NCI-H146 (cell line): ENCODE results near the gene BLM.
A peak's percentile ranks its signal among the peaks of the same experiment; 100 is the strongest.

Source experiments
- DNase-seq: peaks from one replicate; lab custom pipeline; 2025; lab: John Stamatoyannopoulos, UW

The BLM gene

DNA sequence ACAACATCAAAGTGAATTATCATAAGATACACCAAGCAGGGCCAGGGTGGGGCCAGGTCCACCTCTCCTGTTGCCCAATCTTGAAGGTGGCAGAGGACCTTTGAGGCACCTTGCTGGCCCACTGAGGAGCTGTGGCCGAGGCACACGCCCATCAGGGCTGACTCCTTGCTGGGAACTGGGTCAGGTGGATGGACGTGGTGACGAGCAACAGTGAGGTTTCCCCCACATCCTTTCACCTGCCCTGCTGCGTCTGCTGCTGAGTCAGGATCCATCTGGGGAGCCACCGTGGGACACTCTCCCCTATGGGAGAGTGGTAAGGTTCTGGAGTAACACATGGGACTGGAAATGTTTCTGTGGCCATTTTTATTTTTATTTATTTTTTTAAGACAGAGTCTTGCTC lies 134.0 kb downstream of the BLM start:
- no peak for DNase-seq

DNA sequence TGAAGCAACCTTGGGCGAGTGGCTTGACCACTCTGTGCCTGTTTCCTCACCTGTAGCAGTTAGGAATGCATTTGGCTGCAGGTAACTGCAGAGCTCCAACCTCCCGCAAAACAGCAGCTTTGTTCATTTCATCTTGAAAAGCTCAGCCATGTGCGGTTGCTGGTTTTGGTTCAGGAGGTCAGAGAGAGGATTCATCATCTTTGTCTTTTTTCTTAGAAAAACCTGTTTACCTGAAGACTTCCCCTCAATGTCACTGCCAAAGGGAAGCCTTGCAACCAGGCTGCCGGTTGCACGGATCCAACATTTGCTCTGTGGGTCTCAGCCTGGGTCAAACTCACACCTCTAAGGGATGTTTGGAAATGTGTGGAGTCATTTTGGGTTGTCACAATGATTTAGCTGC lies 134.8 kb downstream of the BLM start:
- DNase-seq: no peak

DNA sequence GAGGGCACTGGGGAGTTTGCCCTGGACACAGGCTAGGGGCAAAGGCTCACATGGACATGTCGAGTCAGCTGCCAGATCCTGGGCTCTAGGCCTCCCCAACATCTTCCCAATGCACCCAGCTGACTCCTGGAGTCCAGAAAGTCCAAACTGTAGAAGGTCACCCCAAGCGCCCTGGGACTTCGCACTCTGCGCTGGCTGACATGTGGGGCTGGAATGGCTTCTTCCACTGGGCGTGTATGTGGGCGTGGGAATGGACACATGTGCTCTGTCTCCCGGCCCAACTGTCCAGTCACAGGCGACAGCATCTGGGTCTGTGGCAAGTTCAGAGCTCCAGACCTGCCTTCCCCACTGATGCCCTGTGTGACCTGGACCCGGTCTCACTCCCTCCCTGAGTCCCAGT lies 138.0 kb downstream of the BLM start:
- DNase-seq: no peak

DNA sequence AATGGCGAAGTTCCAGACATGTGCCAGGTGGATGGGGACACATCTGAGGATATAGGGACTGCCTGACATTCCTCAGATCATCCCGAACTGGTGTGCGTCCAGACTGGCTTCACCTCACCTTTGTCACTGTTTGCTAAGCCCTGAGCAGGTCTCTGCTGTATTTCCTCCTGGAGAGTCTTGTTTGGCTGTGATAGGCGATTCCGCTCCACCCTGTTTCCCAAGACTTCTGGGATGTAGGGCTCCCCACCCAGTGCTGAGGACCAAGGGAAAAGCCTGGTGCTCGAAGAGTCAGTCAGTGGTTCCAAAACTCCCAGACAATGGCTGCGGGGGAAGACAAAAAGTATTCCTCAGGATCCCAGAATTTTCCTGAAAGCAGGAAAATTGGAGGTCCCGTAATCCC lies 140.2 kb downstream of the BLM start:
- no peak for DNase-seq

DNA sequence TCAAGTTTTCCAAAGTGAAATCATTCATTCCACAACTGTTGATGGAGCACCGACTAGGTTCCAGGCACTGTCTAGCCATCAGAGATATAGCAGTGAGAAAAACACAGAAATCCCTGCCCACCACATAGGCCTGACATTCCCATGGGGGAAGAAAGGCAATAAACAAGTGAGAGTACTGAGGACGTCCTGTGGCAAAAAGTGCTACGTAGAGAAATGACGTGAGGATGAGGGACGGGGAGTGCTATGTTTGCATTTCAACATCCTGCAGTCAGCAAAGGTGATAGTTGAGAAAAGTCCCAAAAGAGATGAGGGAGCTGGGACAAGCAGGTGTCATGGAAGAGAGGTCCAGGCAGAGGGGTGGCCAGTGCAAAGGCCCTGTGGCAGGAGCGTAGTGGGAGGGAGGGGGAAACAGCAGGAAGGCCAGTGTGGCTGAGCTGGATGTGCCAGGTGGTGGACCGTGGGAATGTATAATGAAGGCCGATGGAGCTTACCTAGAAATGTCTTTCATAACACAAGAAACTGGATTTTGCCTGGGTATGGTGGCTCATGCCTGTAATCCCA lies 140.8 kb downstream of the BLM start:
- DNase-seq: no peak

DNA sequence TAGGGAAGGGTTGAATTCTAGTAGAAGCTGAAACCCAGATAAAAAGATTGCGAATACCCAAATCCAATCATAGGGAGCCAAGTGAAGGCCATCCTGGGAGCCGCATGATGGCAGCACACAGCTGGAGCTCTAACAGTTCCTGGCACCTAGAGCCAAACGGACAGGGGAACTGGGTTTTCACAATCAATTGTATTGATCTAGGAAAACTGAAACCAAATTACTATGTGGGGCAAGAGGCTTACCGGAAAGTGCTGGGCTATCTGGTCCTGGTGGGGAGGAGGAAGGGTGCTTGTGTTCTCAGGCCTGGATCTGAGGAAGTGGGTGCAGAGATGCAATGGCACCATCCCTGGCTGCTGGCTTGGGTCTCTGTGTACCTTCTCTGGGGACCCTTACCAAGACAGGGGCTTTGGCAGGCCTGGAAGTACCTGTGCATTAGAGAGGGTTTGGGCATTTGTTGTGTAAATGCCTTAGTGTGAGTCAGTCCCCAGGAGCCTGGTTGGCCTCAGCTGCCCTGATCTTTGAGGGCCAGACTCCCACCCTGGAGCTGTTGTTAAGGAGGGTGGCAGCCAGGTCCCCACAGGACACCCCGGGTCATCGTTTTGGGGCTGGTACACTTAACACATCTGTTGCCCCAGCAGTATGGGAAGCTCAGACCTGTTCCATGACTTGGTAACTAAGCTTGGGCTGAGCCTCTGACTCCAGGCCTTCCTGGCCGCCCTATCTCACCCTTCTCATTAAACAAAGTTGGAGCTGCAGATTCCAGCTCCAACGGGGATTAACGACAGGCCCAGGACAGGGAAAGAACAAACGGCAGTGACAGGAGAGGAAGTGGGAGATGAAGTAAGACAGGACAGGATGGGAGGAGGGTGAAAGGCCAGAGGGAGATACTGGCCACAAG lies 142.3 kb downstream of the BLM start:
- DNase-seq: no peak

DNA sequence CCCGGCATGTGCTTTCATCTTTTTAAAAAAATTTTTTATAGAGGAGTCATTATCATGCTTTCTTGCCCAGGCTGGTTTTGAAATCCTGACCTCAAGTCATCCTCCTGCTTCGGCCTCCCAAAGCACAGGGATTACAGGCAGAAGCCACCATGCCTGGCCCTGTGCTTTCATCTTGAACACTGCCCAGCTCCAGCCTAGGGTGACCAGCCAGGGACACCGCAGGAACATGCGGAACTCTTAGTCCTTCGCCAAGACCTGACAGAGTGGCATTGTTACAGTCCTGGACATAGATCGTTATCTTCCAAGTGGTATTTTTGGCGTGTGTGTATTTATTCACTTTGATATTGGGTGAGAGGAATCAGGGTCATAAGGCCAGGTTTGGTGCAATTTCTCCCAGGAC lies 143.3 kb downstream of the BLM start:
- no peak for DNase-seq

DNA sequence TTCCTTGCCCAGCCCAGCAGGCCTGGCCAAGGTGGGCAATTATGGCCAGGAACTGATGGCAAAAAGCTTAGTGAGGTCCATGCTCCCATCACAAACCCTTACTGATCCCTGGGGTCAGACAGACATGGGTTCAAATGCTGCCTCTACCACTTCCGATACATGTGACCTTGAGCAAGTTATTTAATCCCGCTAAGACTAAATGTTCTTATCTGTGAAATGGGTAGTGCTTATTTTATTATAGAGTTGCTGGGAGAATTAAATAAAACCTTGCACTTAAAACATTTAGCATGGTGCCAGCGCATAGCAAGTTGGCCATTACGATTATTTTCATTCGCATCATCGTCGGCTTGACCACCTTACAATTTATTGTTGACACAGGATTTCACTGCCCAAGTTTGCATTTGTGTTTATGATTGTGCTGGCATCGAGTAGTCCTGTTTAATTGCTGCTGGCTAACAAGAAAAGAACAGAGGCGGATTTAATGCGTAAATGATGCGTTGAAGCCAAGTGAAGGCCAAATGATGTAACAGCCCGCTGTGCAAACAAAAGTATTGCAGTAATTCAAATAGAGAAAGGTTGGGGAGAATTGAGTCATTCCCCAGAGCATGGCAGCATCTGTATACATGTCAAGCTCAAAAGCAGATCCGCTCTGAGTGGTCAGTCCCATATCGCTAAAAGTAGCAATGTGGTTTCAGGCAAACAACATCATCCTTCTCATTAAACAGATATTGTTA lies 144.0 kb downstream of the BLM start:
- peak; percentile 86 for DNase-seq

DNA sequence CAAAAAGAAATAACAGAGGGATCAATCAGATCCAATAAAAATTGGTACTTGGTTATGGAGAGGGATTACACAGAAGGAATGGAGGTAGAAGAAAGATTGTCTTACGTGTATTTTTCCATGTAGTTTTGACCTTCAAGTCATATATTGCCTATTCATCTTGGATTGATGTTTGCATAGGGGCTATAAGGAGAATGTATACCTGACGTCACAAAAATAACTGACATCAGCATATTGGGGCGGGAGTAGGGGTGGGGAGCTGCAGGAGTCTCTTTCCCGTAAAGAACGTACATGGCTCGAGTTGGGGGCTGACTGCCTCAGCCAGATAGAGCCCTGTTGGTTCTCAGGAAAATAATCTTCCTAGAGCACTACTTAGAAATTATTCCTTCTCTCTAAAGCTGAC lies 145.3 kb downstream of the BLM start:
- no peak for DNase-seq

DNA sequence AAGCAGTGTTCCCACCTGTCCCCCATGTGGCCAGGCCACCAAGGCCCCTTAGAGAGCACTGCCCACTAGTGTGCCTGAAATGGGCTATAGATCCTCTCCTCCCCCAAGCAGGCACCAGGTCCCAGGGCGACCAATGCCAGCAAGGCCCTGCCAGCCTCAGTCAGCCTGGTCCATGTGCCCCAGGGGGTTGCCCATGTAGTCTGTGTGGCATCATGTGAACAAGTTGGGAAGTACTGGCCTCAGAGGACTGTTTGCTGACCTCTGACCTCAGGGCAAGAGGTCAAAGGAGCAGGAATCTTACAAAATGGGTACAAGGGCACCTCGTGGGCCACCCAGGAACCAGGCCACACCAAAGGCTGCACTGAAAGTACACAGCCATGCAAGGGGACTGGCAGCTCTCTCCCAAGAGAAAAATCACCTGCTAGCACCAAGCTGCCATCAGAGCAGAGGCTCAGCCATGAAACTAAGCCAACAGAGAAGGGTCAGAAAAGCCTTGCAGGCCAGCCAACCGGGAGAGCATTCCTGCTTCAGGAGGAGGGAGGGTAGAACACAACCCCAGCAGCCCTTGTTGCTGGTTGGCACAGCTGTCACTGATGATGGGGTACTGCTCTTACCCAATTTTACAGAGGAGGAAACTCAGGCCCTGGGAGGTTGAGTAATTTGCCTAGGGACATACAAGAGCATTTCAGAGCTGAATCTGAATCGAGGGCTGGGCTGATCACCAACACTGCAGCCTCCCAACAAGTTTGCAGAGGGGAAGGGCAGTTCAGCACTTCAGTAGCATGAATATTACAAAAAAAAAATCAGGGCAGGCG lies 146.0 kb downstream of the BLM start:
- no peak for DNase-seq

DNA sequence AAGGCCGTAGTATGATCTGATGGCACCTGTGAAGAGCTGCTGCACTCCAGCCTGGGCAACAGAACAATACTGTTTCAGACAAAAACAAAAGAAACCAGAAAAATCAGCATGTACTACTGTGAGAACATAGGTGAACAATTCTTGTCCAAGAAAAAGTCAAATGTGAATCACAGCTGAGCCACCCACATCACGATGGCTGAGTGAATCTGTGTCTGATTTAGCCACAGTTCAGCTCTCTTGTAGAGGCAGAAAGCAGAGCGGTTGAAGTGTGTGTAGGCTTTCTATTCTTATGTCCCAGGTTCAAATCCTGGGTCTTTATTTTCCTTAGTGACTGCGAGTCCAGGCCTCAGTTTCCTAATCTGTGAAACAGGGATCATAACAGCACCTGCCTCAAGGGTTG lies 146.8 kb downstream of the BLM start:
- no peak for DNase-seq

DNA sequence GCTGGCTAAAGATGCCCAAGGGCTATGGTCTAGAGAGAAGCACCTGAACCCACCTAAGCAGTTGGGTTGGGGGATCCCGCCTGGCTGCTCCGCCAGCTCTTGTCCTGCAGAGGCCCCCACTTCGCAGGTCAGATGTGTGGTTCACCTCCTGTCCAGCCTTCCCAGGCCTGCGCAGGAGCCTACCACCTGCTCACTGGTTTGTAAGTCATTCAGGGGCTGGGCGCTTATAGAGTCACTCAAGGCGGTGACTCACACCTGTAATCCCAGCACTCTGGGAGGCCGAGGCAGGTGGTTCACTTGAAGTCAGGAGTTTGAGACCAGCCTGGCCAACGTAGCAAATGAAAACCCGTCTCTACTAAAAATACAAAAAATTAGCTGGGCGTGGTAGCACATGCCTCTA lies 147.4 kb downstream of the BLM start:
- DNase-seq: no peak

DNA sequence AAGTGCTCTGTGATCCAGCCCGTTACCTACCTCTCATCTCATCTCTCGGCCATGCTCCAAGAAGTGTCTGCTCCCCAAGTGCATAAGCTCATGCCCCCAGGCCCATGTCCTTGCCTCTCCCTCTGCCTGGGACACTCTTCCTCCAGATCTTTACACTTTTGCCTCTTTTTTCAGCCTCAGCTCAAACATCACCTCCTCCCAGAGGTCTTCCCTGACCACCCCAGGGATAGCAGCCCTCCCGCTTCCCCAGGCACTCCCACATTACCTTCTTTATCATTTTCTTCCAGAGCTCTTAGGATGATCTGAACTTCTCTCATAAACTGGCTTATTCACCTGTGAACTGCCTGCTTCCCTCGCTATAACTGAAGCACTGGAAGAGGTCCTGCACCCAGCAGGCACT lies 148.6 kb downstream of the BLM start:
- no peak for DNase-seq
